Neural progenitor cell (in vitro differentiated cells): ENCODE results near the gene P3H3.
"Not testable (repeated sequence)": the region's sequence is repeated elsewhere in the genome, so short reads cannot be mapped to it uniquely, and the experiment has no call there.

Experiments
- CTCF ChIP-seq: fragments of 200-600 bp; sonication (generic); IDR thresholded peaks from 2 replicates; pipeline ENCODE4 v1.5.1; 2017; ENCODE audit warnings: antibody characterized with exemption, mild to moderate bottlenecking
- EZH2 ChIP-seq: fragments of 200-600 bp; sonication (generic); IDR thresholded peaks from 2 replicates; pipeline ENCODE4 v1.6.1; 2017; ENCODE audit warnings: antibody characterized with exemption, mild to moderate bottlenecking, moderate library complexity

GRCh38 chr12:6874015-6874368, 45.8 kb downstream of the P3H3 start:
- TF ChIP-seq EZH2, CTCF: not testable (repeated sequence)
